Measurements from ENCODE around the gene S100A7.

The S100A7 gene

DNA sequence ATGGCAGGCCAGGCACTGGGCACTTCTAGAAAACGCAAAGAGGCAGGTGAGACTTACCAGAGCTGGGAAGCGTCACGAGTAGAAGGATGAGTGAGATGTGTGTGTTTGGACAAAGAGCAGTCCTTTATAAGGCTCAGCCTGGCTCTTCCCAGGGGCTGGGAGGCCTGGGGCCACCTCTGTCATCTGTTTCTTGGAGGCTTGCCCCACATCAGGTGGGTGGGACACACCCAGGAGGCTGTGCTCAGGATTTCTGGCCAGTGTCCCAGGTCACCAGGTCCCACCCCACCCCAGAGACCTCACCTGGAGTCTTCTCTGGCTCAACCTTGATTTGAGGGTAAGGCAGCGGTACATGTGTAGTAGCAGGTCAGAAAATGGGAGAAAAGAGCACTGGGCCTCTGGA lies at the start of gene S100A7:
S100A7 (minus strand) TSS at position 101 of the 400 bp plus-strand sequence. CDS start 1,638 bp downstream, outside the sequence.
- no peak for TF ChIP-seq GATA3 (IDR thresholded peaks at IDR 0.05; ENCODE audit: low read depth, low read length)
- no peak for TF ChIP-seq GATA2 (IDR thresholded peaks at IDR 0.05; ENCODE audit: low read depth, low read length)

DNA sequence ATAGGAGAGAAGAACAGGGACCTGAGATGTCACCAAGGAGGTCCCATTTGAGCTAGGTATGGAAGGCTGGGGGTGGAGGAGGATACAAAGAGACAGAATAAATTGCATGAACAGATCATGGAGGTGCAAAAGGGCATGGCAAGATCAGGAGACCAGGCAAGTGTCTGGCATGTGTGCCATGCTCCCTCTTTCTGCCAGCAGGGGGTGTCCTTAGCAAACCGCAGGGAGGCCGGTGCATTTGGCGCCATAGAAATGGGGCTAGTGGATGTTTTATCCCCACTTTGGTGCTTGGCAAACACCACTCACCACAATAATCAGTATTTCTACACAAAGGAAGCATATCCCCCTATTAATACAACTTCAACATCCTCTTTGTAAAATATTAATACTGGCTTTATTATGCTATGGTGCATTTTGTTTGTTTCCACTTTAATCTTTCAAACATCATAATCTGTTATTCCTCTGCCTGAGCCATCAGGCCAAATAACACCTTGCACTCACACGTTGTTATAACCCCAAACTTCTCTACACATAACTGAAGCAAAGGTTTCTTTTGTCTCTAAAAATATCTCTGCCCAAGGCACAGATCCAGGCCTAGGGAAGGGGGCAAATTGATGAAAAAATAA lies 49.4 kb upstream of the S100A7 start:
- no peak for TF ChIP-seq GATA2 (IDR thresholded peaks at IDR 0.05; ENCODE audit: low read depth, low read length)
- no peak for TF ChIP-seq GATA3 (IDR thresholded peaks at IDR 0.05; ENCODE audit: low read depth, low read length)

DNA sequence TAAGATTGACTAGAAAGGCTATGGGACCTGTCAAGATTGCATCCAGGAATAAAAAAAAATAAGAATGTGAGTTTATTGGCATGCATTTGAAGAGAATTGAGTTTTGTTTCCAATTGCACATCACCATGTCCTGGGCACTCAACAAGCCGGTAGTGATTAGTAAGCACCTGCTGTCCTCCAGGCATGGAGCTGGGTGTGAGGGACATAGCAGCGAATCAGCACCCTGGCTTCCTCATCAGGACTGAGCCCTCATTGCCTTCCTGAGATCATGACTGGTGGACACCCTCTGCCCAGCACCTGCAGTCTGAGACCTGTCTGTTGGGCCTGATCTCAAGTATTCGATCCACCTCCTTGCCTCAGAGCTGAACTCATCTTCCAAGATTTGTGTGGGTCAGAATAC lies 48.6 kb upstream of the S100A7 start:
- no peak for TF ChIP-seq GATA3 (IDR thresholded peaks at IDR 0.05; ENCODE audit: low read depth, low read length)
- no peak for TF ChIP-seq GATA2 (IDR thresholded peaks at IDR 0.05; ENCODE audit: low read depth, low read length)

DNA sequence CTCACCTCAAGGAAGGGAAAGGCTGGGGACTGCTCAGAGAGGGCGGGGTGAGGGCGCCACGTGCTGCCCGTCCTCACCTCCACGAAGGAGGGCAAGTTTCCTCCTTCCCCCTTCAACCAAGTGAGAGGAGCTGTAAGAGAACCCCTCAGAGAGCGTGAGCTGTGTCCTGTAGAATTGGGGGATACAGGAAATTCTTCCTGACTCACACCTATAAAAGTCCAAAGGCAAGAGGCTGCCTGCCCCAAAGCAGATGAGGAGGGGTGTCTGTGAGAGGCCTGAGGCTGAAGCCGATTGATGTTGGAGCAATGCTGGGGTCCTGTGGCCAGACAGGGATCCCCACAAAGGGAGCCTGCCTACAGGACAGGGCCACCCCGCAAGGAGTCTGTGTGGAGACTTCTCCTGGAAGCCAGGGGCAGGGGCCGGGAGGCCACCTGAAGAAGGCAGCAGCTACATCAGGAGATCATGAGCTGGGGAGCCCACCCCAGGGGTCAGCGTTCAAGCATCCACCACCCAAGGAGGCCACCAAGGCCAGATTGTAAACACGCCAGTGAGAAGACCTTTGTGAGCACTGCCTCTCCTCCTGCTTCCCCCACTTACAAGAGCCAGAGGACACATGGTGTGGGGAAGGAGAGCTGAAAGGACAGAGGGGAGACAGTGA lies 47.6 kb upstream of the S100A7 start:
- no peak for TF ChIP-seq GATA3 (IDR thresholded peaks at IDR 0.05; ENCODE audit: low read depth, low read length)
- TF ChIP-seq GATA2 (IDR thresholded peaks at IDR 0.05; ENCODE audit: low read depth, low read length), result no peak

DNA sequence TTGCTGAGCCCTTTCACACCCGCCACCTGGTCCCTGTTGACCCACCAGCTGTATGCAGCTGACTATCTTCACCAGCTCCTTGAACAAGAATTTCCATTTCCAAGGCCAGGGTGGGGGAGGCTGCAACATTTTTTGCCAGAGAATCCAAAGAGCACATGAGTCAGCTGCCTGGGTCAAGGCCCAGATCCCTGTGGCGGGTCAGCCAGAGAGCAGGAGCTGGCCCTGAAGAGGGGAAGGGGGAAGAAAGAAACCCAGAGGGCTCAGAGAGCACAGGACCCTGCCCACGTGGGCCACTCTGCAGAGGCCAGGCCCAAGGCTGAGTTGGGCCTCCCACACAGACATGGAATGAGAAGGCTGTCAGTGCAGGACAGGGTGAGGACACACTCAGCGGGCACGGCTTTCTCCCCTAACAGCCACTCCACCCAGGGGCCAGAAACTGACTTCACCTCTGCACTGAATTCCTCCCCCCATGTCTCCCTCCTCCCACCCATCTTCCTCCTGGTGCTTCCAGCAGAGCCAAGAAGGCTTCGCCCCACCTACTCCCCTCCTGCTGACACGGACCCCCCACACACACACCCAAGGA lies 46.5 kb upstream of the S100A7 start:
- TF ChIP-seq GATA3 (IDR thresholded peaks at IDR 0.05; ENCODE audit: low read depth, low read length), result no peak

DNA sequence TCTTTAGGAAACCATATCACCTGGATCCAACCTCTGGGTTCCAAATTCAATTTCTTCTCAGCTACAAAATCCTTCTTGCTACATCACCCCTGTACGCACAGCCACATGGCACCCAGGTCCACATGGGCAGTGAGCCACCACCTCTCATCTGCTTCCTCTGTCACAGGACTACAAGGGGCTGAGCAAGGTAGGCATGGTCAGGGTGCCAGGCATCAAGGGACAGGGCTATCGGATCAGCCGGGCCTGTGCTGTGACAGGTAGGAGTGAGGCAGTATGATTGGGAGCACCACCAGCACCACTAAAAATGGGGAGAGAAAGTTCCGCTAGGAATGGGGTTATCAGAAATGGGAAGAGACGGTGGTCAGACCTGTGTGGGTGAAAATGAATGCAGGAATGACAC lies 45.9 kb upstream of the S100A7 start:
- TF ChIP-seq GATA2 (IDR thresholded peaks at IDR 0.05; ENCODE audit: low read depth, low read length), result no peak
- no peak for TF ChIP-seq GATA3 (IDR thresholded peaks at IDR 0.05; ENCODE audit: low read depth, low read length)

DNA sequence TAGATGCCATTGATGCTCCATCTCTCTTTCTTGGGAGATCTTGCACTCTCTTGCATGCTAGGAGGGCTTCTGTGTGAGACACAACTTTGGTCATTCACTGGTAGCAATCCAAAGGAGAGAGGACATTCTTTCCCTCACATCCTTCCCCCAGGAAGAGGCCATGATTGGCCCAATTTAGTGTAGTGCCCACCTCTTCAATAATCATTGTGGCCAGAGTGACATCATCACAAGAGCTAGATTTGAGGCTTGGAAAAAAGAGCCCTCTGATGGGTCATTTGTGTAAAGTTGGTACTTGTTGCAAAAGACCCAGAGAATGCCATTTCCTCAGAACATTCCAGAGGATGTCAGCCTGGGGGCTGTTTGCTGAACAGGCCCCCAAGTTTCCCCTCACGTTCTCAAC lies 45.1 kb upstream of the S100A7 start:
- TF ChIP-seq GATA3 (IDR thresholded peaks at IDR 0.05; ENCODE audit: low read depth, low read length) (no peak), GATA2 (IDR thresholded peaks at IDR 0.05; ENCODE audit: low read depth, low read length) (no peak)

DNA sequence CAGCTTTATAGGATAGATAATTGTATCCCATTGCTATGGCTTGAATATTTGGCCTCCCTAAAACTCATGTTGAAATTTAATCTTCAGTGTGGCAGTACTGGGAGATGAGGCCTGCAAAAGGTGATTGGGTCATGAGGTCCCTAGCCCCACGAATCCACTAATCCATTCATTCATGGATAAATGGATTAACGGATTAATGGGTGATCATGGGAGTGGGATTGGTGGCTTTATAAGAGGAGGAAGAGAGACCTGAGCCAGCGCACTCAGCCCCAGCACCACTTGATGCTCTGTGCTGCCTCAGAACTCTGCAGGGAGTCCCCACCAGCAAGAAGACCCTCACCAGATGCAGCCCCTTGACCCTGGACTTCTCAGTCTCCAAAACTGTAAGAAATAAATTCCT lies 43.3 kb upstream of the S100A7 start:
- TF ChIP-seq GATA3 (IDR thresholded peaks at IDR 0.05; ENCODE audit: low read depth, low read length) (no peak), GATA2 (IDR thresholded peaks at IDR 0.05; ENCODE audit: low read depth, low read length) (no peak)

DNA sequence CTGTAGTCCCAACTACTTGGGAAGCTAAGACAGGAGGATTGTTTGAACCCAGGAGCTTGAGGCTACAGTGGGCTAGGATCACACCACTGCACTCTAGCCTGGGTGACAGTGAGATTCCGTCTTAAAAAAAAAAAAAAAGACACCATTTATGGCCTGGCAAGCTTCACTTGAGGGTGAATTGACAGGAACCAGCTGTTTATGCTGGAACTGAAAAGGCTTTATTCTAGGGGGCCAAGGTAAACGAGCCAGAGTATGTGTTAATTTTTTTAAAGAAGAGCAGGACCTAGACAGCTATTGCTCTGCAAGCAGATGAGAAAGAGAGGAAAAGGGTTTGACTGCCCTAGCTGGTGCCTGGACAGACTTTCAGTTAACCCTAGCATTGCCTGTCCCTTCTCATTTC lies 38.3 kb upstream of the S100A7 start:
- no peak for TF ChIP-seq GATA3 (IDR thresholded peaks at IDR 0.05; ENCODE audit: low read depth, low read length)
- no peak for TF ChIP-seq GATA2 (IDR thresholded peaks at IDR 0.05; ENCODE audit: low read depth, low read length)

DNA sequence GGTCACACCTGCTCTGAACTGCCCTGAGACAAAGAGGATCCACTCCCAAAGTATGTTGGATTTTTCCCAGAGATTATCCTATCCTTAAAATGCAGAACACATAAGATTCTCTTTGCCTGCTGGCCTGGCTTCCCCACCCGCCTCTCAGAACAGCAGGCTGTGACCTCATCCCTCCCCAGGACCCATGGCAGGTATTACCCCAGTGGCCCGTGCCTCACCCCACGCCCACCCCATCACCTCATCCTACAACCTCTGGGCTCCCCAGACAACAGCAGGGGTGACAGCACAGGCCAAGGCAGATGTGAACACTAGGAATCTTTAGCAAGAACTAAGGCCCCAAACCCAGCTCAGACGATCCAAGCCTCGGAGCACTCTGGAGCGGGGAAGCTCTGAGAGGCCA lies 35.1 kb upstream of the S100A7 start:
- TF ChIP-seq GATA3 (IDR thresholded peaks at IDR 0.05; ENCODE audit: low read depth, low read length) (no peak), GATA2 (IDR thresholded peaks at IDR 0.05; ENCODE audit: low read depth, low read length) (no peak)

DNA sequence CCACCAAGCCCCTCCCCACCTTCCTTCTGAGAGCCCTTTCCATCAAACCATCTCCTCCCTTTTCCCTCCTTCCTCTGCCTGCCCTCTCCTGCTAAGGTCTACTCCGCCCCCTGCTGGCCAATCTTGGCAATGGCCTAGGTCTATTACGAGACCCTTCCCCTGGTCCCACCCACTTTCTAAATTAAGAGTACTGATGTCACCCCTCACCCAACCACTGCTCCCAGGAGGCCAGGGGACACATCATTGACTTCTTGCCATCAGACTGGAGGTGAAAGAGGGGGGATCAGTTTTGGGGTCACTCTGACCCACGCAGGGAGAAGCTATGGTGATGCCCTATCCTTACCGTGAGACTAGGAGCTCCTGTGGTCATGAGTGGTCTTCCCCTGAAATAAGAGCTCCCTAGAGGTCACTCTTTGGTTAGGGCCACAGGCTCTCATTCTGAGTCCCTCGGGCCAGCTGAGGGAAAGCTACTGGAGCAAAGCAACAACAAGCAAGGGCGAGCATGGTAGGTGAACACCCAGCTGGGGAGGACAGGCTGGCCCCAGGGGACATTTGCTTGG lies 34.6 kb upstream of the S100A7 start:
- TF ChIP-seq GATA2 (IDR thresholded peaks at IDR 0.05; ENCODE audit: low read depth, low read length), result no peak
- no peak for TF ChIP-seq GATA3 (IDR thresholded peaks at IDR 0.05; ENCODE audit: low read depth, low read length)

DNA sequence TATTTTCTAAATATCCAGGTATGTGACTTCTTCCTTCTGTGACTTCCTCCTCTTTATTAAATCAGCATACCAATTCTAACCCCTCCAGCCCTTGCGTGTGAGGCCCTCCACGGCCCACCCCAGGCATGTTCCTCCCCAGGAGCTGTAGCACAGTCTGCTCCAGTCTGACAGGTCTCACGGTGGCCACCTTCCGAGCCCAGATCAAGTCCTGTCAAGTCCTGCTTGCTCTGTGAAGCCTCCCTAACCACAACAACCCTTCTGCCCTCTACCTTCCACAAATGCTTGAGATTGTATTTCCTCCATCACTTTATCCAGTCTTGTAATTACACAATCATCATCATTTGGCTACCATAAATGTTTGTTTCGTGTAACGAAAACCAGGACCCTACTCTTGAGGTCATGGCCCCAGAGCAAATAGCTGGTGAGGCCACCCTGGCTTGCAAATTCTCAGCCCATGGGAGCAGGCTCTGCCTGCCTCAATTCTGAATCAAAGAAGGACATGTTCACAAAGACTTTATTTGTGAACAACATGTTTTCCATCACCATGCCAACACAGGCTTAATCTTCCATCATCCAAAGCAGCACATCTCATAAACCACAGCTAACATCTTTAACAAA lies 33.0 kb upstream of the S100A7 start:
- TF ChIP-seq GATA3 (IDR thresholded peaks at IDR 0.05; ENCODE audit: low read depth, low read length) (no peak), GATA2 (IDR thresholded peaks at IDR 0.05; ENCODE audit: low read depth, low read length) (no peak)

DNA sequence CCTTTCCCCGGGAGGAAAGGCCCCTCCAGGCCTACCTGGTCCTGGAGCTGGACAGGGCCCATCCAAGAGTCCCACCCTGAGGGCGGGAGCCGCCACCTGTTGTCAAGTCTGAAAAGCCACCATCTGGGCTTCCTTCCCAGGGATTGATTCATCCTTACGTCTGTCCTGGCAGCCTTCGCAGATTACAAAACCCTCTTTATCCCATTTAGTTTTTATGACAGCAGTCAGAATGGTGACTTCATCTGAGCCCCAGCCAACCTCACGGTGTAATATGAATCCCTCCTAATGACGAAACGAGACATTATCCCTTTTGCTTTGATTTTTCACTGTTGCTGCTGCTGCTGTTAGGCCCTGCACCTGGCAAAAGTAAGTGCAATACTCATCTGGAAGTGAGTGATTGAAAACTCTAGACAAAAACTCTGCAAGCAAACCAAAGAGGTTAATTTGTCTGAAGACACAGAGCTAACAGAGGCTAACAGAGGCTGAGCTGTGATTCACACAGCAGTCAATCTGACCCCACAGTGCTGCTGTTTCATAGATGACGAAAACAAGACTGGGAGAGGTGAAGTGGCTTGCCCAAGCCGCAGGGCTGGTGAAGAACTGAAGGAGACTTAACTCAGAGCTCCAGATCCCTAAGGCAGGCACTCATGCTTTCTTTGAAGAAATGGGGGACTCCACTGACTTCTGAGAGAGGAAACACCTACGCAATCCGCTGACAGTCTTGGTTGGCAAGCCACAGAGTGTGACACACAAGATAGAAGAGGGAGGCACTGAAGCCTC lies 30.0 kb upstream of the S100A7 start:
- no peak for TF ChIP-seq GATA3 (IDR thresholded peaks at IDR 0.05; ENCODE audit: low read depth, low read length)
- no peak for TF ChIP-seq GATA2 (IDR thresholded peaks at IDR 0.05; ENCODE audit: low read depth, low read length)

DNA sequence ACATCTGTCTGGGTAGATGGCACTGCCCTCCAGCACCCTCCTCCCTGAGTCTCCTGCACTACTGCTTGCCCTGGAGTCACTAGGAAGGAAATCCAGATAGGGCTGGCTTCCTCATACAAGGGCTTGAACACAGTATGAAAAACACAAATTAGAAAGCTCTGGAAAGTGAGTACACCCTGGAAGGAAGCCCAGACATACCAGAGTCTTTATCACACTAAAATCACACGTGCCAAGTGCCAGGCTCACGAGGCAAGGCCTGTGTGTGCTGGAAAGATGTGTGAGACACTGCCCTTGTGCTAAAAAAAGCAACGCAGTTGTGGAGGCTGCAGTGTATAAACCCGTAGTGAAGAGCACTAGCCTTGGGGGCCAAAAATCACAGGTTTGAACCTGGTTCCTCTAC lies 28.3 kb upstream of the S100A7 start:
- TF ChIP-seq GATA3 (IDR thresholded peaks at IDR 0.05; ENCODE audit: low read depth, low read length) (no peak), GATA2 (IDR thresholded peaks at IDR 0.05; ENCODE audit: low read depth, low read length) (no peak)
